SK-N-SH (cell line): ENCODE measurements around the gene PCBP3. TPM values are rescaled to one million over a fixed set of nuclear protein-coding genes. Genes with fewer than 3 reads are reported as not detected.

ENCODE experiments used
- CTCF ChIA-PET: fragments of 300-600, 350-600 bp; formaldehyde crosslinking; extraction: SDS; loops from one replicate; lab custom pipeline; 2021; lab: Yijun Ruan, JAX
- POLR2A ChIA-PET: fragments of 350-600 bp; sonication (Branson Sonifier 250); formaldehyde crosslinking; extraction: SDS; loops from one replicate; lab custom pipeline; 2020; ENCODE audit warnings: antibody characterized with exemption, inconsistent platforms; lab: Yijun Ruan, JAX
- DNase-seq: peaks from one replicate; pipeline ENCODE4 v3.0.0; 2012
- H2AFZ ChIP-seq: fragments of 200-600 bp; sonication (generic); 2 replicates; pipeline ENCODE4 v1.8.1; 2016; ENCODE audit warnings: antibody characterized with exemption, mild to moderate bottlenecking, low read depth
- H3F3A ChIP-seq: fragments of 200-600 bp; sonication (generic); replicated peaks from 2 replicates; pipeline ENCODE3; 2016; ENCODE audit warnings: antibody characterized with exemption, mild to moderate bottlenecking; ENCODE audit not compliant: insufficient read depth
- H3K27ac ChIP-seq, 2 experiments: fragments of 200-500 bp in 1 of 2; fragments of 200-600 bp in 1 of 2; sonication (Bioruptor generic) in 1 of 2; sonication (generic), shearing (Covaris generic) in 1 of 2; 2 replicates each; pipeline versions ENCODE4 v1.5.1 to v1.6.1; 2014 to 2016; ENCODE audit warnings: low read depth in 2 of 2, inconsistent platforms in 1 of 2, low read length in 1 of 2, mild to moderate bottlenecking in 1 of 2, mixed read lengths in 1 of 2
- H3K27me3 ChIP-seq: fragments of 200-600 bp; sonication (generic), shearing (Covaris generic); 2 replicates; pipeline ENCODE4 v1.6.1; 2016; ENCODE audit warnings: mixed run types; ENCODE audit not compliant: insufficient read depth
- H3K36me3 ChIP-seq, 2 experiments: fragments of 200-500 bp in 1 of 2; fragments of 200-600 bp in 1 of 2; sonication (Bioruptor generic) in 1 of 2; sonication (generic) in 1 of 2; replicated peaks in 1 of 2; 2 replicates each; pipeline versions ENCODE3 to v1.5.1; 2014 to 2016; ENCODE audit warnings: low read length in 1 of 2, mild to moderate bottlenecking in 1 of 2; ENCODE audit not compliant: insufficient read depth in 2 of 2, control insufficient read depth in 1 of 2
- H3K4me1 ChIP-seq, 2 experiments: fragments of 200-500 bp in 1 of 2; fragments of 200-600 bp in 1 of 2; sonication (Bioruptor generic) in 1 of 2; sonication (generic), shearing (Covaris generic) in 1 of 2; 2 replicates each; pipeline versions ENCODE4 v1.5.1 to v1.6.1; 2014 to 2016; ENCODE audit warnings: low read depth in 1 of 2, low read length in 1 of 2, mixed run types in 1 of 2; ENCODE audit not compliant: insufficient read depth in 2 of 2, control insufficient read depth in 1 of 2
- H3K4me2 ChIP-seq: fragments of 200-600 bp; sonication (generic), shearing (Covaris generic); 2 replicates; pipeline ENCODE4 v1.6.1; 2017; ENCODE audit warnings: mixed run types
- H3K4me3 ChIP-seq, 2 experiments: fragments of 200-500 bp in 1 of 2; fragments of 200-600 bp in 1 of 2; sonication (Bioruptor generic) in 1 of 2; sonication (generic), shearing (Covaris generic) in 1 of 2; 2 replicates each; pipeline versions ENCODE4 v1.5.1 to v1.8.1; 2014 to 2016; ENCODE audit warnings: low read depth in 2 of 2, inconsistent platforms in 1 of 2, low read length in 1 of 2, mild to moderate bottlenecking in 1 of 2, mixed read lengths in 1 of 2, moderate library complexity in 1 of 2
- H3K79me2 ChIP-seq: fragments of 200-600 bp; sonication (generic); 2 replicates; pipeline ENCODE4 v1.8.1; 2017; ENCODE audit warnings: mild to moderate bottlenecking; ENCODE audit not compliant: insufficient read depth
- H3K9ac ChIP-seq: fragments of 200-600 bp; sonication (generic); 2 replicates; pipeline ENCODE4 v1.6.1; 2017; ENCODE audit warnings: mixed run types
- H3K9me2 ChIP-seq: fragments of 200-600 bp; sonication (generic); 2 replicates; pipeline ENCODE4 v1.6.1; 2017; ENCODE audit warnings: mixed run types
- H3K9me3 ChIP-seq: fragments of 200-600 bp; sonication (generic); 2 replicates; pipeline ENCODE4 v1.6.1; 2017; ENCODE audit warnings: mixed run types, mild to moderate bottlenecking, moderate library complexity
- H4K20me1 ChIP-seq: fragments of 200-600 bp; sonication (generic); 2 replicates; pipeline ENCODE4 v1.6.1; 2017; ENCODE audit warnings: mild to moderate bottlenecking, mixed run types; ENCODE audit not compliant: insufficient read depth
- CHD2 ChIP-seq: fragments of 150-350 bp; IDR thresholded peaks from 2 replicates; pipeline ENCODE4 v1.6.1; 2018; ENCODE audit warnings: low read length; ENCODE audit not compliant: partially characterized antibody
- CTCF ChIP-seq: fragments of 200-600 bp; sonication (generic); IDR thresholded peaks from 2 replicates; pipeline ENCODE4 v1.6.1; 2017; ENCODE audit warnings: antibody characterized with exemption, mild to moderate bottlenecking, moderate library complexity
- ELF1 ChIP-seq: IDR thresholded peaks from 2 replicates; pipeline ENCODE4 v1.4.0; 2012
- EP300 ChIP-seq, 2 experiments: IDR thresholded peaks; 2 replicates each; pipeline versions ENCODE4 v1.4.0 to v1.6.1; 2012; ENCODE audit warnings: borderline replicate concordance in 1 of 2, low read depth in 1 of 2, low read length in 1 of 2
- EZH2phosphoT487 ChIP-seq: fragments of 200-600 bp; sonication (generic); IDR thresholded peaks from 2 replicates; pipeline ENCODE4 v1.6.1; 2017; ENCODE audit warnings: low read depth, mixed run types, mild to moderate bottlenecking, antibody characterized with exemption, moderate library complexity, borderline replicate concordance
- FOSL2 ChIP-seq: IDR thresholded peaks from 2 replicates; pipeline ENCODE4 v1.4.0; 2012; ENCODE audit warnings: low read depth, mild to moderate bottlenecking, moderate library complexity, borderline replicate concordance
- FOXJ3 ChIP-seq: sonication (generic); formaldehyde crosslinking; IDR thresholded peaks from 2 replicates; pipeline ENCODE4 v1.5.1; 2020; ENCODE audit warnings: mild to moderate bottlenecking, missing genetic modification reagents
- FOXM1 ChIP-seq: IDR thresholded peaks from 2 replicates; pipeline ENCODE4 v1.4.0; 2012; ENCODE audit warnings: low read depth, mild to moderate bottlenecking
- GABPA ChIP-seq: IDR thresholded peaks from 2 replicates; pipeline ENCODE4 v1.4.0; 2012; ENCODE audit warnings: low read depth, mild to moderate bottlenecking
- JUND ChIP-seq: IDR thresholded peaks from 2 replicates; pipeline ENCODE4 v1.4.0; 2012
- MAX ChIP-seq: IDR thresholded peaks from 2 replicates; pipeline ENCODE4 v1.4.0; 2012; ENCODE audit warnings: low read depth
- MEF2A ChIP-seq: IDR thresholded peaks from 2 replicates; pipeline ENCODE4 v1.4.0; 2012; ENCODE audit warnings: low read depth, borderline replicate concordance
- MXI1 ChIP-seq: IDR thresholded peaks from 2 replicates; pipeline ENCODE4 v1.6.1; 2012; ENCODE audit warnings: mild to moderate bottlenecking, low read depth, low read length, improper control_type of control experiment
- NRF1 ChIP-seq: IDR thresholded peaks from 2 replicates; pipeline ENCODE4 v1.6.1; 2012; ENCODE audit warnings: low read depth, mild to moderate bottlenecking, low read length
- PBX3 ChIP-seq: IDR thresholded peaks from 2 replicates; pipeline ENCODE4; 2012
- POLR2AphosphoS5 ChIP-seq: IDR thresholded peaks from 2 replicates; pipeline ENCODE4 v1.6.1; 2012; ENCODE audit warnings: low read depth, low read length
- RCOR1 ChIP-seq: fragments of 150-350 bp; IDR thresholded peaks from 2 replicates; pipeline ENCODE4 v1.6.1; 2017; ENCODE audit warnings: antibody characterized with exemption, low read length
- REST ChIP-seq: IDR thresholded peaks from 2 replicates; pipeline ENCODE4 v1.6.1; 2012; ENCODE audit warnings: mild to moderate bottlenecking, low read depth, low read length, moderate library complexity
- RFX5 ChIP-seq: IDR thresholded peaks from 2 replicates; pipeline ENCODE4 v1.6.1; 2012; ENCODE audit warnings: mild to moderate bottlenecking, improper control_type of control experiment, low read length
- RXRA ChIP-seq: IDR thresholded peaks from 2 replicates; pipeline ENCODE4 v1.4.0; 2012; ENCODE audit warnings: low read depth, mild to moderate bottlenecking, borderline replicate concordance
- SIN3A ChIP-seq: IDR thresholded peaks from 2 replicates; pipeline ENCODE4 v1.6.1; 2012; ENCODE audit warnings: low read depth, mild to moderate bottlenecking, low read length, moderate library complexity, borderline replicate concordance
- TAF1 ChIP-seq: IDR thresholded peaks from 2 replicates; pipeline ENCODE4 v1.6.1; 2012; ENCODE audit warnings: low read depth, mild to moderate bottlenecking, low read length, moderate library complexity, borderline replicate concordance
- TCF12 ChIP-seq: IDR thresholded peaks from 2 replicates; pipeline ENCODE4 v1.4.0; 2012
- TEAD4 ChIP-seq: IDR thresholded peaks from 2 replicates; pipeline ENCODE4 v1.4.0; 2012; ENCODE audit warnings: mild to moderate bottlenecking, borderline replicate concordance; ENCODE audit not compliant: insufficient read depth
- YY1 ChIP-seq: IDR thresholded peaks from 2 replicates; pipeline ENCODE4 v1.4.0; 2012; ENCODE audit warnings: low read depth, mild to moderate bottlenecking
- ZBTB33 ChIP-seq: IDR thresholded peaks from 2 replicates; pipeline ENCODE4 v1.4.0; 2012; ENCODE audit warnings: low read depth, borderline replicate concordance
- WGBS: methylation state at CpG from one replicate; pipeline ENCODE4 v1.1.6; 2017; ENCODE audit warnings: low lambda C conversion rate; 5-methylcytosine and 5-hydroxymethylcytosine counted together
- polyA plus RNA-seq, 3 experiments: library from polyadenylated mRNA; depleted of rRNA; stranded (reverse); fragments of >200 nt; gene quantifications; 2 replicates each; pipeline ENCODE4 v1.2.3, GENCODE V29; 2012

The PCBP3 gene
- polyA plus RNA-seq, 1 of the 3 experiments (the other 2 are of a cell fraction): 9.5 TPM

GRCh38 chr21:45698493-45699184 is 55.1 kb downstream of the PCBP3 start:
- Histone ChIP-seq H3F3A (no peaks in the 10 kb centered on the region), H3K36me3 (peaks cover 0 to 8% of the 10 kb centered on the region in 2 experiments), H3K27me3 (no peaks in the 10 kb centered on the region), H3K4me2 (peak overlapping the region; percentile 58), H3K27ac (peak overlapping the region; percentile 61 to 87), H3K79me2 (no peaks in the 10 kb centered on the region), H3K4me1 (peaks cover 14 to 35% of the 10 kb centered on the region in 2 experiments; a peak in 3 of 4 replicates), H3K9me3 (no peaks in the 10 kb centered on the region), H3K9ac (no peak overlapping the region), H2AFZ (no peak overlapping the region), H3K4me3 (no peak overlapping the region), H4K20me1 (0 out of 2 replicates have a peak, but pooled peaks cover 3% of the 10 kb centered on the region), H3K9me2 (no peaks in the 10 kb centered on the region)
- CTCF ChIA-PET: interaction anchor here (0.8 to 1.5 kb wide), 3 partner anchors 12 to 46 kb away, joined by 3 read pairs; no protein-coding TSS in a partner anchor
- POLR2A ChIA-PET: no interaction called here
- 12% methylated on average over 3 of the region's 3 CpGs for WGBS
- DNase-seq: no peak
- TF ChIP-seq JUND (peak; percentile 91), NRF1 (no peak), REST (no peak), MXI1 (no peak), RFX5 (no peak), RXRA (no peak; the same call in 1 of the 2 replicates), CTCF (no peak), TAF1 (no peak), CHD2 (no peak), GABPA (no peak), RCOR1 (peak; percentile 22; the same call in 1 of the 2 replicates), POLR2AphosphoS5 (peak; percentile 83), MAX (peak; percentile 93), EP300 (IDR thresholded peaks at IDR 0.05; ENCODE audit: borderline replicate concordance in 1 of 2, low read depth in 1 of 2, low read length in 1 of 2) (peak in 1 of 2 experiments; percentile 93; a peak in 3 of 4 replicates), ZBTB33 (no peak), TCF12 (peak; percentile 95), FOSL2 (peak; percentile 96), MEF2A (no peak), YY1 (no peak), PBX3 (peak; percentile 92), FOXJ3 (CRISPR knock-in tag) (no peak), FOXM1 (peak; percentile 77; the same call in 1 of the 2 replicates), ELF1 (no peak), TEAD4 (peak; percentile 77; the same call in 1 of the 2 replicates), SIN3A (no peak), EZH2phosphoT487 (no peak)
